ENCODE results near the gene C3orf49. TPM values are rescaled to one million over a fixed set of nuclear protein-coding genes. Genes with fewer than 3 reads are reported as not detected.
A peak's percentile ranks its signal among the peaks of the same experiment; 100 is the strongest.

C3orf49 gene
- total RNA-seq, 4 donors from 2014 or later = not detected

DNA sequence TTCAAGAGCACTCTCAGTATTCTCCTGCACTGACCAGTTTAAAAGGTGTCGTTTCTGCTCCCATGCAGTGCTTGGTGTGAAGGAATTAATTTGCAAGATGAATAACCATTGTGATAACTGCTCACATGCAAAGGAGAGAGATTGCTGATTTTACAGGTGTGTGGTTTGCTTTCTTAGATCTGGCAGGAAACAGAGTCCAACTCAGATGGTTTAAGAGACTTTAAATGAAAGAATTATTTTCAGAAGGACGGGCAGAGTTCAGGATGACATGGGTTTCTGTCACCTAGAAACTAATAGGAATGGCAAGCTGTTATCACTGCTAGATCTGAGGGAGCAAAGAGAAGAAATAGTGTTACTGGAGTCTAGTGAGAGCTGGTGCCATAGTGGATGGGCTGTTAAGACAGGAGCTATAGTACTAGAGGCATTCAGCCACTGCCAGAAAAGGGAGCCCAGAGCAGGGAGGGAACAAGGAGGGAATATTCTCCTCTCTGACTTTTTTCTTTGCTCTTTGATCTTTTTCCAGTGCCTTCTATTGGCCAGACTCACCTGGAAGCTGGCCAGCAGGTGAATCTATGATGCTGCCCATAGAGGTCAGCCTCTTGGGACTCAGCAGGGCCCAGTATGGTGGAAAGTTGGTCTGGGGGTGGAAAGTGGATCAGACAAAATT is 59.4 kb downstream of the C3orf49 start:
- TF ChIP-seq POLR2A (IDR thresholded peaks at IDR 0.05) = no peak
- TF ChIP-seq, protein P1, sequence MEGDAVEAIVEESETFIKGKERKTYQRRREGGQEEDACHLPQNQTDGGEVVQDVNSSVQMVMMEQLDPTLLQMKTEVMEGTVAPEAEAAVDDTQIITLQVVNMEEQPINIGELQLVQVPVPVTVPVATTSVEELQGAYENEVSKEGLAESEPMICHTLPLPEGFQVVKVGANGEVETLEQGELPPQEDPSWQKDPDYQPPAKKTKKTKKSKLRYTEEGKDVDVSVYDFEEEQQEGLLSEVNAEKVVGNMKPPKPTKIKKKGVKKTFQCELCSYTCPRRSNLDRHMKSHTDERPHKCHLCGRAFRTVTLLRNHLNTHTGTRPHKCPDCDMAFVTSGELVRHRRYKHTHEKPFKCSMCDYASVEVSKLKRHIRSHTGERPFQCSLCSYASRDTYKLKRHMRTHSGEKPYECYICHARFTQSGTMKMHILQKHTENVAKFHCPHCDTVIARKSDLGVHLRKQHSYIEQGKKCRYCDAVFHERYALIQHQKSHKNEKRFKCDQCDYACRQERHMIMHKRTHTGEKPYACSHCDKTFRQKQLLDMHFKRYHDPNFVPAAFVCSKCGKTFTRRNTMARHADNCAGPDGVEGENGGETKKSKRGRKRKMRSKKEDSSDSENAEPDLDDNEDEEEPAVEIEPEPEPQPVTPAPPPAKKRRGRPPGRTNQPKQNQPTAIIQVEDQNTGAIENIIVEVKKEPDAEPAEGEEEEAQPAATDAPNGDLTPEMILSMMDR (IDR thresholded peaks at IDR 0.05 in 4 of 5, conservative IDR thresholded peaks at IDR 0.05 in 1 of 5) = no peak
- Histone ChIP-seq H3K9me3 (no peaks in the 10 kb centered on the region), H3K4me1 (peaks cover 35 to 53% of the 10 kb centered on the region in 2 donors), H3K4me3 (no peak overlapping the region), H3K27ac (no peak overlapping the region), H3K27me3 (no peaks in the 10 kb centered on the region), H3K36me3 (no peaks in the 10 kb centered on the region)
- intact Hi-C loops (cut with DNase I; ENCODE audit: low total_unique reads) = no loop called here
- ATAC-seq (no peak), DNase-seq (no peak)
- in situ Hi-C loops (cut with MboI; ENCODE audit: low sequenced_read_pairs in 4 of 4) = no loop called here

DNA sequence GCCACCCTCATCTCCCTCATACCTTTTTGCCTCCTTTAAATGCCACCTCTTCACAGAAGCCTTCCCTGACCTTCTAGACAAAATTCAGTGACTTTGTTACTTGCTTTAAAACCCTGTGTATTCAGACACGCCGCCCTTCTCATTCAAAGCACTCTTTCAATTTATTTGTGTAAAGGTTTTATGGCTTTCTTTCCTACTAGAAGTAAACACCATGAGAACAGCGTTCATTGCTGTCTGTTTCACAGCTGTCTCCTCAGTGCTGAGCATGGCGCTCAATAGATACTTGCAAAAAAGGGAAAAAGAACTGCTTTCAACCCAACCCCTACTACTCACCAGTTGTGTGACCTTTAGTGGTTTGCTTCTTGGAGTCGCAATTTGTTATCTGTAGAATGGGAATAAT is 61.6 kb downstream of the C3orf49 start:
- intact Hi-C loops (cut with DNase I; ENCODE audit: low total_unique reads) (no loop called here), in situ Hi-C loops (cut with MboI; ENCODE audit: low sequenced_read_pairs in 4 of 4) (no loop called here)
- Histone ChIP-seq H3K4me3 (no peak overlapping the region), H3K27ac (no peak overlapping the region), H3K4me1 (peaks cover 27 to 44% of the 10 kb centered on the region in 2 donors), H3K27me3 (no peaks in the 10 kb centered on the region), H3K9me3 (no peaks in the 10 kb centered on the region), H3K36me3 (no peaks in the 10 kb centered on the region)
- ATAC-seq (no peak), DNase-seq (no peak)
- no peak for TF ChIP-seq POLR2A (IDR thresholded peaks at IDR 0.05)
- TF ChIP-seq, protein P1 (IDR thresholded peaks at IDR 0.05 in 4 of 5, conservative IDR thresholded peaks at IDR 0.05 in 1 of 5) = no peak

DNA sequence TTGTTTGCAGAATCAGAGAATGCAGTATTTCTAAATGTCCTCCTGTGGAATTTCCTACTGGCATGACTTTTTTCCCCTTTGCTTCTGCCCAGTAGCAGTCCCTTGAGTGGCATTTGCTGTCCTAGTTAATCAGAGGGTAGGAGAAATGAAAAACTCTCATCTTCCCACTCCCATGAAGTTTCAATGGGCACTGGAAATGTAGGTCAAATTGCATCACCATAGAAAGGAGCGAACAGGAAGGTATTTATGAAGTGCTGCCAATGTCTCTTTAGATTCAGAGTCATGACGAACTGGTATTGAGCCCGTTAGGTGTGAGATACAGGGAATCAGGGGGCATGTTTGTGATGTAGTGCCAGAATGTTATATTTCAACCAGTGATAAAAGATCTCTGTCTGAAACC is 67.8 kb downstream of the C3orf49 start:
- ATAC-seq = peak; percentile 95 to 97
- H3K27ac ChIP-seq = peak overlapping the region in 3 of 4 donors; percentile 42 to 65 (median 60)
- peaks cover 45 to 48% of the 10 kb centered on the region in 2 donors for H3K4me1 ChIP-seq
- H3K4me3 ChIP-seq = peak overlapping the region in 1 of 4 donors; percentile 18
- no peaks in the 10 kb centered on the region for H3K36me3 ChIP-seq
- no peaks in the 10 kb centered on the region for H3K27me3 ChIP-seq
- no peaks in the 10 kb centered on the region for H3K9me3 ChIP-seq
- intact Hi-C loops (cut with DNase I; ENCODE audit: low total_unique reads) = no loop called here
- TF ChIP-seq, protein P1 (IDR thresholded peaks at IDR 0.05 in 4 of 5, conservative IDR thresholded peaks at IDR 0.05 in 1 of 5) = no peak
- TF ChIP-seq POLR2A (IDR thresholded peaks at IDR 0.05) = no peak
- no peak for DNase-seq
- in situ Hi-C loops (cut with MboI; ENCODE audit: low sequenced_read_pairs in 4 of 4) = no loop called here

- intact Hi-C loops (cut with DNase I; ENCODE audit: low total_unique reads) (no loop called here), in situ Hi-C loops (cut with MboI; ENCODE audit: low sequenced_read_pairs in 4 of 4) (no loop called here)
- TF ChIP-seq, protein P1 (IDR thresholded peaks at IDR 0.05 in 4 of 5, conservative IDR thresholded peaks at IDR 0.05 in 1 of 5) = no peak
- no peak for TF ChIP-seq POLR2A (IDR thresholded peaks at IDR 0.05)
- no peaks in the 10 kb centered on the region for H3K9me3 ChIP-seq
- H3K36me3 ChIP-seq = no peaks in the 10 kb centered on the region
- H3K27ac ChIP-seq = no peak overlapping the region
- H3K4me3 ChIP-seq = no peak overlapping the region
- ATAC-seq (no peak), DNase-seq (no peak)
- no peaks in the 10 kb centered on the region for H3K27me3 ChIP-seq
- peaks cover 40 to 46% of the 10 kb centered on the region in 2 donors for H3K4me1 ChIP-seq
Observed at GRCh38 chr3:63891518-63891917, 72.4 kb downstream of the C3orf49 start.

All from gastrocnemius medialis (tissue), 4 donors.